ENCODE measurements around the gene WDR59. TPM values are rescaled to one million over a fixed set of nuclear protein-coding genes. Genes with fewer than 3 reads are reported as not detected.
A peak's percentile ranks its signal among the peaks of the same experiment; 100 is the strongest.

Gene WDR59
- total and polyA plus RNA-seq, 2 donors (not counting 1 experiment from before 2014, with no cell fraction given), result 52.6 to 127 TPM

DNA sequence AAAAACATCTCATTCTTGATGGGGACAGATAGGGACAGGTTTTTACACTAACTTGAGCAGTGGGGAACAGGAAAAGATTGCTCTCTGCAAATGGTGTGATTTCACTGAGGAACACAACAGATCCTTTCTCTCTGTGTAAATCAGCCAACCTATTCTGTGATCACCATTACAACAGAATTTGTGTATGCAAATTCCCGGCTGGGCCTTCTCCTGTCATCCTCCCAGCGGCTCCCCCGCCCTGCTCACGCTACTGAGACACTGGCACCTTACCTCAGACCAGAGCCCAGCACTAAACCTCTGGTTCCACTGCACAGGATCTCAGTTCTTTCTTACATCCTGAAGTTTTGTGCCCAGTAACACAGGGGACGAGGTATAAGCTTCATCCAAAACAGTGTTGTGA lies 113.3 kb downstream of the WDR59 start:
- Histone ChIP-seq H3K27me3 (replicated peaks in 1 of 4; ENCODE audit: control extremely low read depth in 1 of 4, control insufficient read depth in 3 of 4, insufficient read depth in 4 of 4, low read length in 3 of 4) (no peaks in the 10 kb centered on the region), H3K27ac (ENCODE audit: low read length in 2 of 2) (no peak overlapping the region), H4K20me1 (ENCODE audit: control insufficient read depth, insufficient read depth, low read length, poor library complexity, severe bottlenecking) (no peaks in the 10 kb centered on the region), H3K9ac (ENCODE audit: low read length) (no peak overlapping the region), H3K9me3 (ENCODE audit: control extremely low read depth in 1 of 3, control insufficient read depth in 2 of 3, insufficient read depth in 1 of 3, low read length in 2 of 3) (no peaks in the 10 kb centered on the region), H3K4me2 (replicated peaks; ENCODE audit: low read depth, low read length, poor library complexity, severe bottlenecking) (no peak overlapping the region), H3K79me2 (ENCODE audit: control insufficient read depth, insufficient read depth, low read length) (no peaks in the 10 kb centered on the region), H3K4me1 (ENCODE audit: control insufficient read depth in 2 of 2, insufficient read depth in 2 of 2, low read length in 2 of 2) (peaks cover 0 to 4% of the 10 kb centered on the region in 2 donors), H2AFZ (ENCODE audit: insufficient read depth, low read depth, low read length, poor library complexity, severe bottlenecking) (no peak overlapping the region), H3K4me3 (ENCODE audit: control extremely low read depth in 1 of 5, extremely low read depth in 1 of 5, insufficient read depth in 1 of 5, low read depth in 2 of 5, low read length in 4 of 5) (no peak overlapping the region), H3K36me3 (replicated peaks in 1 of 2; ENCODE audit: control extremely low read depth in 1 of 2, control insufficient read depth in 1 of 2, extremely low read depth in 1 of 2, insufficient read depth in 2 of 2, low read length in 1 of 2) (peaks cover 0 to 13% of the 10 kb centered on the region in 2 experiments)
- peaks cover 7% of the 10 kb centered on the region for H3K4me1 Mint-ChIP-seq
- no peak for TF ChIP-seq EZH2 (IDR thresholded peaks at IDR 0.05; ENCODE audit: borderline replicate concordance, insufficient read depth, low read depth, low read length, poor library complexity, severe bottlenecking)
- intact Hi-C loops (cut with micrococcal nuclease), result no loop called here
- H3K27ac Mint-ChIP-seq, result no peak overlapping the region
- POLR2A ChIA-PET, result no interaction called here
- CTCF ChIA-PET, result interaction anchor here (1.0 to 2.8 kb wide), 2 partner anchors 9 to 12 kb away, joined by 5 to 17 read pairs; no protein-coding TSS in a partner anchor
- DNase-seq (no peak), ATAC-seq (ENCODE audit: low read depth) (no peak)
- H3K9me3 Mint-ChIP-seq (ENCODE audit: insufficient read depth), result no peaks in the 10 kb centered on the region
- WGBS (ENCODE audit: insufficient coverage), result 95% methylated on average over 5 of the region's 5 CpGs
- H3K4me3 Mint-ChIP-seq, result no peak overlapping the region
- H3K27me3 Mint-ChIP-seq, result no peaks in the 10 kb centered on the region

DNA sequence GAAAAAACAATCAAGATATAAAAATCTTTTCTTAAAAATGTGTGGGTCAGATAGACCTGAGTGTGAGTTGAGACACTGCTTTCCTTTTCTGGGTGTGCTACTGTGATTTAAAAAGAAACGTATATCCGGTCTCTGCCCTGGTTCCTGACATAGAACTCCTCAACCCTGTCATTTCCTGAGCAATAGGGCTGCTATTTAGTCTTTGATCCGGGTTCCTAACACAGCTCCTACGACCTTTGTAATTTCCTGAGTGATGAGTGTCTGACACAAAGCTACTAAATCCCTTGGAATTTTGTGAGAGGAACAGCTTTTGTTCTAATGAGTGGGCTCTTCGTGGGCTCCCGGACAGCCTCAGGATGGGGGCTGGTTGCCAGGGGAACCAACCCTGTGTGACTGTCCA lies 116.4 kb downstream of the WDR59 start:
- intact Hi-C loops (cut with micrococcal nuclease), result no loop called here
- H3K27ac ChIP-seq (ENCODE audit: low read length in 2 of 2), result no peak overlapping the region
- no peaks in the 10 kb centered on the region for H3K9me3 ChIP-seq (ENCODE audit: control extremely low read depth in 1 of 3, control insufficient read depth in 2 of 3, insufficient read depth in 1 of 3, low read length in 2 of 3)
- H3K4me3 ChIP-seq (ENCODE audit: control extremely low read depth in 1 of 5, extremely low read depth in 1 of 5, insufficient read depth in 1 of 5, low read depth in 2 of 5, low read length in 4 of 5), result no peak overlapping the region
- DNase-seq, result no peak
- ChIA-PET POLR2A (no interaction called here), CTCF (no interaction called here)
- no peak for ATAC-seq (ENCODE audit: low read depth)
- H2AFZ ChIP-seq (ENCODE audit: insufficient read depth, low read depth, low read length, poor library complexity, severe bottlenecking), result no peak overlapping the region
- peak overlapping the region; percentile 22 for H3K4me2 ChIP-seq (replicated peaks; ENCODE audit: low read depth, low read length, poor library complexity, severe bottlenecking)
- H3K27me3 ChIP-seq (replicated peaks in 1 of 4; ENCODE audit: control extremely low read depth in 1 of 4, control insufficient read depth in 3 of 4, insufficient read depth in 4 of 4, low read length in 3 of 4), result no peaks in the 10 kb centered on the region
- Mint-ChIP-seq H3K4me3 (no peak overlapping the region), H3K27ac (no peak overlapping the region), H3K27me3 (no peaks in the 10 kb centered on the region), H3K4me1 (peaks cover 7% of the 10 kb centered on the region), H3K9me3 (ENCODE audit: insufficient read depth) (no peaks in the 10 kb centered on the region)
- H3K79me2 ChIP-seq (ENCODE audit: control insufficient read depth, insufficient read depth, low read length), result no peaks in the 10 kb centered on the region
- H3K36me3 ChIP-seq (replicated peaks in 1 of 2; ENCODE audit: control extremely low read depth in 1 of 2, control insufficient read depth in 1 of 2, extremely low read depth in 1 of 2, insufficient read depth in 2 of 2, low read length in 1 of 2), result peaks cover 0 to 3% of the 10 kb centered on the region in 2 experiments
- no peaks in the 10 kb centered on the region for H4K20me1 ChIP-seq (ENCODE audit: control insufficient read depth, insufficient read depth, low read length, poor library complexity, severe bottlenecking)
- H3K4me1 ChIP-seq (ENCODE audit: control insufficient read depth in 2 of 2, insufficient read depth in 2 of 2, low read length in 2 of 2), result peaks cover 0 to 4% of the 10 kb centered on the region in 2 donors
- 49% methylated on average over 2 of the region's 6 CpGs for WGBS (ENCODE audit: insufficient coverage)
- TF ChIP-seq, protein P1, sequence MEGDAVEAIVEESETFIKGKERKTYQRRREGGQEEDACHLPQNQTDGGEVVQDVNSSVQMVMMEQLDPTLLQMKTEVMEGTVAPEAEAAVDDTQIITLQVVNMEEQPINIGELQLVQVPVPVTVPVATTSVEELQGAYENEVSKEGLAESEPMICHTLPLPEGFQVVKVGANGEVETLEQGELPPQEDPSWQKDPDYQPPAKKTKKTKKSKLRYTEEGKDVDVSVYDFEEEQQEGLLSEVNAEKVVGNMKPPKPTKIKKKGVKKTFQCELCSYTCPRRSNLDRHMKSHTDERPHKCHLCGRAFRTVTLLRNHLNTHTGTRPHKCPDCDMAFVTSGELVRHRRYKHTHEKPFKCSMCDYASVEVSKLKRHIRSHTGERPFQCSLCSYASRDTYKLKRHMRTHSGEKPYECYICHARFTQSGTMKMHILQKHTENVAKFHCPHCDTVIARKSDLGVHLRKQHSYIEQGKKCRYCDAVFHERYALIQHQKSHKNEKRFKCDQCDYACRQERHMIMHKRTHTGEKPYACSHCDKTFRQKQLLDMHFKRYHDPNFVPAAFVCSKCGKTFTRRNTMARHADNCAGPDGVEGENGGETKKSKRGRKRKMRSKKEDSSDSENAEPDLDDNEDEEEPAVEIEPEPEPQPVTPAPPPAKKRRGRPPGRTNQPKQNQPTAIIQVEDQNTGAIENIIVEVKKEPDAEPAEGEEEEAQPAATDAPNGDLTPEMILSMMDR (IDR thresholded peaks at IDR 0.05), result no peak
- TF ChIP-seq EZH2 (IDR thresholded peaks at IDR 0.05; ENCODE audit: borderline replicate concordance, insufficient read depth, low read depth, low read length, poor library complexity, severe bottlenecking), result no peak
- H3K9ac ChIP-seq (ENCODE audit: low read length), result no peak overlapping the region
